GM12878 (cell line): Measurements from ENCODE around the gene ZC3H8. TPM values are rescaled to one million over a fixed set of nuclear protein-coding genes. Genes with fewer than 3 reads are reported as not detected.

Experiments used
- ATAC-seq: fragments of 200-7000 bp; cut with Tn5 transposase; 3 replicates; pipeline ENCODE4 v1.9.1; 2020; ENCODE audit warnings: mild to moderate bottlenecking, moderate library complexity
- BruUV-seq: library from RNA; stranded (reverse); fragments of 400-500 nt; replicated peaks from 2 replicates; lab custom pipeline; 2021; lab: Mats Ljungman, UMichigan
- CTCF ChIA-PET: fragments of 300-600 bp; sonication (Branson Sonifier 250); formaldehyde crosslinking; extraction: SDS; loops from one replicate; lab custom pipeline; 2021; ENCODE audit warnings: inconsistent platforms; lab: Yijun Ruan, JAX
- POLR2A ChIA-PET: fragments of 350-600 bp; formaldehyde crosslinking; extraction: SDS; loops from one replicate; lab custom pipeline; 2021; ENCODE audit warnings: inconsistent platforms; lab: Charles Lee
- RAD21 ChIA-PET: fragments of 300-600 bp; sonication (Branson Sonifier 250); formaldehyde crosslinking; loops from one replicate; lab custom pipeline; 2023; ENCODE audit warnings: antibody characterized with exemption; ENCODE audit not compliant: unreplicated experiment; lab: Charles Lee
- SMC1A ChIA-PET: fragments of 300-600 bp; sonication (Branson Sonifier 250); formaldehyde crosslinking; loops from one replicate; lab custom pipeline; 2023; ENCODE audit not compliant: unreplicated experiment, uncharacterized antibody; lab: Charles Lee
- DNase-seq: peaks from one replicate; pipeline ENCODE4 v3.0.0-alpha.2; 2011; ENCODE audit warnings: low read depth, low spot score
- FAIRE-seq: peaks from 3 replicates; lab custom pipeline; 2011; peaks lifted over from hg19 to GRCh38; lab: Jason Lieb, UNC
- H2AFZ ChIP-seq: 2 replicates; pipeline ENCODE4 v1.6.0; 2011; ENCODE audit warnings: low read depth, low read length, control low read depth; ENCODE audit not compliant: control insufficient read depth
- H3K27ac ChIP-seq: 2 replicates; pipeline ENCODE4 v1.5.1; 2011; ENCODE audit warnings: control low read depth; ENCODE audit not compliant: control insufficient read depth, insufficient read depth
- H3K27me3 ChIP-seq, 2 experiments: replicated peaks in 1 of 2; 2 replicates each; pipeline versions ENCODE4 v1.6.0 to v1.6.1; 2011; ENCODE audit warnings: low read length in 1 of 2; ENCODE audit not compliant: control insufficient read depth in 2 of 2, insufficient read depth in 2 of 2
- H3K36me3 ChIP-seq, 2 experiments: 2 replicates each; pipeline ENCODE4 v1.5.1; 2011; ENCODE audit warnings: low read length in 1 of 2; ENCODE audit not compliant: control insufficient read depth in 2 of 2, insufficient read depth in 2 of 2
- H3K4me1 ChIP-seq: 2 replicates; pipeline ENCODE4 v1.6.1; 2011; ENCODE audit warnings: mild to moderate bottlenecking, low read length, moderate library complexity, mixed read lengths; ENCODE audit not compliant: control insufficient read depth, insufficient read depth
- H3K4me2 ChIP-seq: 2 replicates; pipeline ENCODE4 v1.6.0; 2011; ENCODE audit warnings: control low read depth; ENCODE audit not compliant: control insufficient read depth, insufficient read depth
- H3K4me3 ChIP-seq: fragments of 200-600 bp; sonication (generic); 2 replicates; pipeline ENCODE4 v1.5.1; 2016
- H3K79me2 ChIP-seq: 2 replicates; pipeline ENCODE4 v1.6.0; 2011; ENCODE audit warnings: low read length; ENCODE audit not compliant: control insufficient read depth, insufficient read depth
- H3K9ac ChIP-seq: 2 replicates; pipeline ENCODE4 v1.8.0; 2011; ENCODE audit warnings: low read length, control low read depth, mixed read lengths; ENCODE audit not compliant: control insufficient read depth, insufficient read depth
- H3K9me3 ChIP-seq: replicated peaks from 3 replicates; pipeline ENCODE4 v1.5.1; 2011; ENCODE audit warnings: mild to moderate bottlenecking, low read length; ENCODE audit not compliant: control insufficient read depth, insufficient read depth
- H4K20me1 ChIP-seq: 2 replicates; pipeline ENCODE4 v1.6.0; 2011; ENCODE audit not compliant: control insufficient read depth, insufficient read depth
- FOXM1 ChIP-seq: IDR thresholded peaks from 2 replicates; pipeline ENCODE4 v1.6.1; 2012; ENCODE audit warnings: low read depth, mild to moderate bottlenecking, inconsistent platforms, low read length, moderate library complexity
- MTA2 ChIP-seq: fragments of 450-650 bp; IDR thresholded peaks from 2 replicates; pipeline ENCODE4 v1.6.1; 2016; ENCODE audit warnings: low read depth, mild to moderate bottlenecking, moderate library complexity
- NR2C2 ChIP-seq: IDR thresholded peaks from 2 replicates; pipeline ENCODE4 v1.6.1; 2011; ENCODE audit warnings: borderline replicate concordance, low read depth; ENCODE audit not compliant: control insufficient read depth, insufficient read length
- RUNX3 ChIP-seq: IDR thresholded peaks from 2 replicates; pipeline ENCODE4 v1.6.1; 2012; ENCODE audit warnings: low read length, inconsistent platforms
- SPI1 ChIP-seq: IDR thresholded peaks from 2 replicates; pipeline ENCODE4 v1.6.1; 2011; ENCODE audit warnings: low read depth, mild to moderate bottlenecking, low read length, moderate library complexity, borderline replicate concordance; ENCODE audit not compliant: insufficient read depth
- SREBF2 ChIP-seq: IDR thresholded peaks from 2 replicates; pipeline ENCODE4 v1.6.1; 2012; ENCODE audit warnings: mild to moderate bottlenecking, low read length
- ZNF217 ChIP-seq: fragments of 450-650 bp; IDR thresholded peaks from 2 replicates; pipeline ENCODE4 v1.6.1; 2017; ENCODE audit warnings: antibody characterized with exemption, mild to moderate bottlenecking
- ZNF622 ChIP-seq: fragments of 450-650 bp; IDR thresholded peaks from 2 replicates; pipeline ENCODE4 v1.6.1; 2017; ENCODE audit warnings: mild to moderate bottlenecking, inconsistent platforms
- ZSCAN29 ChIP-seq: fragments of 450-650 bp; IDR thresholded peaks from 2 replicates; pipeline ENCODE4 v1.6.1; 2017; ENCODE audit warnings: mild to moderate bottlenecking, moderate library complexity
- WGBS: methylation state at CpG from one replicate; pipeline ENCODE4 v1.1.6; 2016; ENCODE audit warnings: low lambda C conversion rate; ENCODE audit not compliant: insufficient replicate concordance, insufficient coverage; ENCODE audit errors: missing lambda C conversion rate; 5-methylcytosine and 5-hydroxymethylcytosine counted together
- in situ Hi-C: fragments of 300-500 bp; cut with MboI; formaldehyde crosslinking; loops from 9 replicates; pipeline ENCODE4 v1.14.3; 2018; ENCODE audit warnings: mixed read lengths
- intact Hi-C: fragments of 100-400 bp; cut with micrococcal nuclease; formaldehyde crosslinking; loops from one replicate; pipeline ENCODE4 v1.14.2; 2022; ENCODE audit not compliant: unreplicated experiment
- polyA plus RNA-seq, 11 experiments: library from polyadenylated mRNA; depleted of rRNA in 4 of 11; unstranded in 6 of 11; stranded (reverse) in 5 of 11; fragments of >200 nt; fragmentation: Nextera tagmentation in 4 of 11; fragmentation: Illumina TruSeq in 1 of 11; extraction: Ambion mirVana in 4 of 11; extraction: Trizol in 1 of 11; gene quantifications; 1 replicate in 1 of 11; 2 replicates in 10 of 11; pipeline versions ENCODE4 v1.2.1 to v1.2.3, GENCODE V29; 2011 to 2016; ENCODE audit warnings: inconsistent platforms in 2 of 11, missing spikeins in 2 of 11, low read depth in 1 of 11
- total RNA-seq, 4 experiments: library from RNA; depleted of rRNA in 3 of 4; stranded (reverse); fragments of >200 nt in 3 of 4; fragmentation: Illumina TruSeq in 1 of 4; extraction: Trizol in 1 of 4; gene quantifications; 2 replicates each; pipeline versions ENCODE4 v1.2.1 to v1.2.3, GENCODE V29; 2013 to 2021
- TF ChIP-seq, protein P1 (sequence below): IDR thresholded peaks from 2 replicates; pipeline ENCODE4 v1.6.1; 2012; ENCODE audit warnings: mild to moderate bottlenecking, low read depth, low read length
- TF ChIP-seq, protein P2 (sequence below): IDR thresholded peaks from 2 replicates; pipeline ENCODE4 v1.6.1; 2011; ENCODE audit warnings: mild to moderate bottlenecking, low read depth, low read length, moderate library complexity; ENCODE audit not compliant: insufficient replicate concordance
- TF ChIP-seq, protein P3 (sequence below): fragments of 450-650 bp; formaldehyde crosslinking; IDR thresholded peaks from 2 replicates; pipeline ENCODE4 v1.4.0; 2020; ENCODE audit warnings: mild to moderate bottlenecking, moderate library complexity

The ZC3H8 gene
- total and polyA plus RNA-seq, 10 of the 15 experiments (the other 5 are each of a cell fraction or from before 2014, with no cell fraction given), result 9.9 to 28.4 (median 19.5) TPM

DNA sequence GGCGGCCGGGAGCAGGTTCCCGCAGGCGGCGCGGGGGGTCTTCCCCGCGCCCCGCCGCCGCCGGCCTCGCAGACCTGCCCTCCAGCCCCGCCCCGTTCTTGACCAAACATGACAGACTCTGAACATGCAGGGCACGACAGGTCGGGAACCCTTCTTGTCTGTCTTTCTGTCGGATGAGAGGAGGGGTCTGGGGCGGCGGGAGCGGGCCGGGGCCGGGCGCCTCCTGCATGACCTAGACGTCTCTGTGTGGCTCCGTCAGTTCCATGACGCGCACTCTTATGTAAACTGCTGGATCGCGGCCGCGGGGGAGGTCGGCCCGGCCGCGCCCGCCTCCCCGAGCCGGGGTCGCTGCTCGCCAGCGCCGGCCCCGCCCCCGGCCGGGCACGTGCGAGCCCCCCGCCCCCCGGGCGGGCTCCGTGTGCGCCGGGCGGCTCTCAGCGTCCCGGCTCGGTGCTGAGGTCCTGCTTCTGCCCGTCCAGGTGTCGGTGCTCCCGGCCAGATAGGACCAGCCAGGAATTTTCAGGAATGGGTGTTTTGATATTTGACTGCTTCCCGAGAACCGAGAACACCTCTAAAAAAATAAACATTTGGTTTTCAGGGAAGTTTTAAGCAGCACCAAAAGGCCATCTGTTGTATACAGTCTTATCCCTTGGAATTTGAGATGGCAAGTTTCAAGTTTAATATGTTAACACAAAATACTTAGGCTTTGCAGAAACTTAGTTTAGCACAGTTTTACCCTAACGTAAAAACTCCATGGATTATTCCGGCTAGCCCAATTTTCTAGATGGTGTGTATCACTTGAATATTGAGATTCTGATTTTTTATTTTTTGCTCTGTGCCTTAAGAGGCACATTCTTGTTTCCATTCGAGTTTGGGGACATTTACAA is 21.3 kb upstream of the ZC3H8 start:
- no peaks in the 10 kb centered on the region for H3K36me3 ChIP-seq
- CTCF ChIA-PET, result interaction anchor here (2.0 kb wide), 1 partner anchor 16 kb away, joined by 9 read pairs; no protein-coding TSS in a partner anchor
- WGBS, result under 1% methylated on average over 58 of the region's 66 CpGs
- H4K20me1 ChIP-seq, result no peaks in the 10 kb centered on the region
- no peaks in the 10 kb centered on the region for H3K4me1 ChIP-seq
- FAIRE-seq (no peak), DNase-seq (no peak), ATAC-seq (peak; percentile 75)
- intact Hi-C loops, result loop anchor here (1.0 to 5.0 kb wide), 3 partner anchors 22 to 156 kb away; partner anchors contain the start of gene RGPD8
- POLR2A ChIA-PET, result no interaction called here
- SMC1A ChIA-PET, result no interaction called here
- H3K27me3 ChIP-seq, result no peaks in the 10 kb centered on the region
- peak overlapping the region; percentile 99 for H3K4me3 ChIP-seq
- peak overlapping the region; percentile 67 for H3K4me2 ChIP-seq
- RAD21 ChIA-PET, result no interaction called here
- peak overlapping the region; percentile 94 for H3K27ac ChIP-seq
- H2AFZ ChIP-seq, result peak overlapping the region; percentile 66
- BruUV-seq, result TSS peak; percentile 84
- H3K79me2 ChIP-seq, result peaks cover 9% of the 10 kb centered on the region
- in situ Hi-C loops, result no loop called here
- H3K9ac ChIP-seq, result peak overlapping the region; percentile 96
- H3K9me3 ChIP-seq, result no peaks in the 10 kb centered on the region
- TF ChIP-seq, protein P1, sequence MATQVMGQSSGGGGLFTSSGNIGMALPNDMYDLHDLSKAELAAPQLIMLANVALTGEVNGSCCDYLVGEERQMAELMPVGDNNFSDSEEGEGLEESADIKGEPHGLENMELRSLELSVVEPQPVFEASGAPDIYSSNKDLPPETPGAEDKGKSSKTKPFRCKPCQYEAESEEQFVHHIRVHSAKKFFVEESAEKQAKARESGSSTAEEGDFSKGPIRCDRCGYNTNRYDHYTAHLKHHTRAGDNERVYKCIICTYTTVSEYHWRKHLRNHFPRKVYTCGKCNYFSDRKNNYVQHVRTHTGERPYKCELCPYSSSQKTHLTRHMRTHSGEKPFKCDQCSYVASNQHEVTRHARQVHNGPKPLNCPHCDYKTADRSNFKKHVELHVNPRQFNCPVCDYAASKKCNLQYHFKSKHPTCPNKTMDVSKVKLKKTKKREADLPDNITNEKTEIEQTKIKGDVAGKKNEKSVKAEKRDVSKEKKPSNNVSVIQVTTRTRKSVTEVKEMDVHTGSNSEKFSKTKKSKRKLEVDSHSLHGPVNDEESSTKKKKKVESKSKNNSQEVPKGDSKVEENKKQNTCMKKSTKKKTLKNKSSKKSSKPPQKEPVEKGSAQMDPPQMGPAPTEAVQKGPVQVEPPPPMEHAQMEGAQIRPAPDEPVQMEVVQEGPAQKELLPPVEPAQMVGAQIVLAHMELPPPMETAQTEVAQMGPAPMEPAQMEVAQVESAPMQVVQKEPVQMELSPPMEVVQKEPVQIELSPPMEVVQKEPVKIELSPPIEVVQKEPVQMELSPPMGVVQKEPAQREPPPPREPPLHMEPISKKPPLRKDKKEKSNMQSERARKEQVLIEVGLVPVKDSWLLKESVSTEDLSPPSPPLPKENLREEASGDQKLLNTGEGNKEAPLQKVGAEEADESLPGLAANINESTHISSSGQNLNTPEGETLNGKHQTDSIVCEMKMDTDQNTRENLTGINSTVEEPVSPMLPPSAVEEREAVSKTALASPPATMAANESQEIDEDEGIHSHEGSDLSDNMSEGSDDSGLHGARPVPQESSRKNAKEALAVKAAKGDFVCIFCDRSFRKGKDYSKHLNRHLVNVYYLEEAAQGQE, result no peak
- TF ChIP-seq RUNX3, result no peak
- no peak for TF ChIP-seq FOXM1
- TF ChIP-seq NR2C2, result no peak
- TF ChIP-seq SREBF2, result no peak
- no peak for TF ChIP-seq ZNF217
- TF ChIP-seq, protein P2, sequence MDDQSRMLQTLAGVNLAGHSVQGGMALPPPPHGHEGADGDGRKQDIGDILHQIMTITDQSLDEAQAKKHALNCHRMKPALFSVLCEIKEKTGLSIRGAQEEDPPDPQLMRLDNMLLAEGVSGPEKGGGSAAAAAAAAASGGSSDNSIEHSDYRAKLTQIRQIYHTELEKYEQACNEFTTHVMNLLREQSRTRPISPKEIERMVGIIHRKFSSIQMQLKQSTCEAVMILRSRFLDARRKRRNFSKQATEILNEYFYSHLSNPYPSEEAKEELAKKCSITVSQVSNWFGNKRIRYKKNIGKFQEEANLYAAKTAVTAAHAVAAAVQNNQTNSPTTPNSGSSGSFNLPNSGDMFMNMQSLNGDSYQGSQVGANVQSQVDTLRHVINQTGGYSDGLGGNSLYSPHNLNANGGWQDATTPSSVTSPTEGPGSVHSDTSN, result no peak
- TF ChIP-seq ZNF622, result no peak
- TF ChIP-seq, protein P3, sequence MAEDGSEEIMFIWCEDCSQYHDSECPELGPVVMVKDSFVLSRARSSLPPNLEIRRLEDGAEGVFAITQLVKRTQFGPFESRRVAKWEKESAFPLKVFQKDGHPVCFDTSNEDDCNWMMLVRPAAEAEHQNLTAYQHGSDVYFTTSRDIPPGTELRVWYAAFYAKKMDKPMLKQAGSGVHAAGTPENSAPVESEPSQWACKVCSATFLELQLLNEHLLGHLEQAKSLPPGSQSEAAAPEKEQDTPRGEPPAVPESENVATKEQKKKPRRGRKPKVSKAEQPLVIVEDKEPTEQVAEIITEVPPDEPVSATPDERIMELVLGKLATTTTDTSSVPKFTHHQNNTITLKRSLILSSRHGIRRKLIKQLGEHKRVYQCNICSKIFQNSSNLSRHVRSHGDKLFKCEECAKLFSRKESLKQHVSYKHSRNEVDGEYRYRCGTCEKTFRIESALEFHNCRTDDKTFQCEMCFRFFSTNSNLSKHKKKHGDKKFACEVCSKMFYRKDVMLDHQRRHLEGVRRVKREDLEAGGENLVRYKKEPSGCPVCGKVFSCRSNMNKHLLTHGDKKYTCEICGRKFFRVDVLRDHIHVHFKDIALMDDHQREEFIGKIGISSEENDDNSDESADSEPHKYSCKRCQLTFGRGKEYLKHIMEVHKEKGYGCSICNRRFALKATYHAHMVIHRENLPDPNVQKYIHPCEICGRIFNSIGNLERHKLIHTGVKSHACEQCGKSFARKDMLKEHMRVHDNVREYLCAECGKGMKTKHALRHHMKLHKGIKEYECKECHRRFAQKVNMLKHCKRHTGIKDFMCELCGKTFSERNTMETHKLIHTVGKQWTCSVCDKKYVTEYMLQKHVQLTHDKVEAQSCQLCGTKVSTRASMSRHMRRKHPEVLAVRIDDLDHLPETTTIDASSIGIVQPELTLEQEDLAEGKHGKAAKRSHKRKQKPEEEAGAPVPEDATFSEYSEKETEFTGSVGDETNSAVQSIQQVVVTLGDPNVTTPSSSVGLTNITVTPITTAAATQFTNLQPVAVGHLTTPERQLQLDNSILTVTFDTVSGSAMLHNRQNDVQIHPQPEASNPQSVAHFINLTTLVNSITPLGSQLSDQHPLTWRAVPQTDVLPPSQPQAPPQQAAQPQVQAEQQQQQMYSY (CRISPR knock-in tag), result no peak
- no peak for TF ChIP-seq SPI1
- TF ChIP-seq MTA2, result no peak
- TF ChIP-seq ZSCAN29, result 0 out of 2 replicates have a peak, but pooled peaks have one; percentile 6
